Neural progenitor cell (in vitro differentiated cells): ENCODE measurements around the gene CNN2. TPM values are rescaled to one million over a fixed set of nuclear protein-coding genes. Genes with fewer than 3 reads are reported as not detected.

Source experiments
- DNase-seq: peaks from one replicate; pipeline ENCODE4 v3.0.0-alpha.2; 2016; ENCODE audit warnings: low spot score
- H2AFZ ChIP-seq: fragments of 200-600 bp; sonication (generic); replicated peaks from 2 replicates; pipeline ENCODE4 v1.6.1; 2016; ENCODE audit warnings: antibody characterized with exemption
- H3F3A ChIP-seq: fragments of 200-600 bp; sonication (generic); 2 replicates; pipeline ENCODE4 v1.6.1; 2016; ENCODE audit warnings: antibody characterized with exemption, low read depth
- H3K27ac ChIP-seq: fragments of 200-600 bp; sonication (generic); 2 replicates; pipeline ENCODE4 v1.5.1; 2016; ENCODE audit warnings: mild to moderate bottlenecking
- H3K27me3 ChIP-seq: fragments of 200-600 bp; sonication (generic); 2 replicates; pipeline ENCODE4 v1.6.1; 2016; ENCODE audit warnings: mild to moderate bottlenecking, moderate library complexity
- H3K36me3 ChIP-seq: fragments of 200-600 bp; sonication (generic); 2 replicates; pipeline ENCODE4 v1.5.1; 2016
- H3K4me1 ChIP-seq: fragments of 200-600 bp; sonication (generic); 2 replicates; pipeline ENCODE4 v1.6.1; 2016; ENCODE audit warnings: mixed run types
- H3K4me2 ChIP-seq: fragments of 200-600 bp; sonication (generic); 2 replicates; pipeline ENCODE4 v1.6.1; 2016
- H3K4me3 ChIP-seq: fragments of 200-600 bp; sonication (generic); 2 replicates; pipeline ENCODE4 v1.5.1; 2016
- H3K79me2 ChIP-seq: fragments of 200-600 bp; sonication (generic); 2 replicates; pipeline ENCODE4 v1.6.1; 2016; ENCODE audit warnings: low read depth
- H3K9ac ChIP-seq: fragments of 200-600 bp; sonication (generic); 2 replicates; pipeline ENCODE4 v1.6.1; 2016
- H3K9me3 ChIP-seq: fragments of 200-600 bp; sonication (generic); 2 replicates; pipeline ENCODE4 v1.5.1; 2016; ENCODE audit warnings: low read depth
- H4K20me1 ChIP-seq: fragments of 200-600 bp; sonication (generic); 2 replicates; pipeline ENCODE4 v1.6.1; 2016; ENCODE audit warnings: low read depth
- H3K27ac Mint-ChIP-seq: 3 replicates; pipeline ENCODE4 v1.8.0; 2021; ENCODE audit warnings: mixed read lengths
- H3K27me3 Mint-ChIP-seq: 2 replicates; pipeline ENCODE4 v1.8.0; 2022; ENCODE audit warnings: low read depth, mild to moderate bottlenecking, inconsistent platforms, moderate library complexity, mixed read lengths; ENCODE audit not compliant: insufficient read depth
- H3K36me3 Mint-ChIP-seq: 3 replicates; pipeline ENCODE4 v1.8.0; 2021; ENCODE audit warnings: mixed read lengths
- H3K4me1 Mint-ChIP-seq: 3 replicates; pipeline ENCODE4 v1.8.0; 2021; ENCODE audit warnings: mixed read lengths
- H3K4me3 Mint-ChIP-seq: 3 replicates; pipeline ENCODE4 v1.8.0; 2021; ENCODE audit warnings: mild to moderate bottlenecking, moderate library complexity, mixed read lengths
- H3K9me3 Mint-ChIP-seq: 3 replicates; pipeline ENCODE4 v1.8.0; 2020; ENCODE audit warnings: mixed read lengths
- EZH2 ChIP-seq: fragments of 200-600 bp; sonication (generic); IDR thresholded peaks from 2 replicates; pipeline ENCODE4 v1.6.1; 2017; ENCODE audit warnings: antibody characterized with exemption, mild to moderate bottlenecking, moderate library complexity
- EZH2phosphoT487 ChIP-seq: fragments of 200-600 bp; sonication (generic); IDR thresholded peaks from 2 replicates; pipeline ENCODE4 v1.6.1; 2017; ENCODE audit warnings: antibody characterized with exemption
- total RNA-seq: library from RNA; depleted of rRNA; stranded (reverse); fragments of >200 nt; gene quantifications from 2 replicates; pipeline ENCODE4 v1.2.3, GENCODE V29; 2015; ENCODE audit warnings: low replicate concordance
- TF ChIP-seq, protein P1 (sequence below): fragments of 200-600 bp; sonication (generic); IDR thresholded peaks from 2 replicates; pipeline ENCODE4 v1.5.1; 2017; ENCODE audit warnings: antibody characterized with exemption, mild to moderate bottlenecking

CNN2 gene
- total RNA-seq, 1 donor from 2014 or later = 131 TPM

GRCh38 chr19:1073063-1073955 lies 46.9 kb downstream of the CNN2 start:
- Histone ChIP-seq H3K9me3 (no peaks in the 10 kb centered on the region), H3K27ac (no peak overlapping the region), H3K79me2 (no peaks in the 10 kb centered on the region), H3K9ac (no peak overlapping the region), H3K4me1 (no peaks in the 10 kb centered on the region), H3K27me3 (peaks cover 43% of the 10 kb centered on the region), H3K4me2 (no peak overlapping the region), H3K36me3 (no peaks in the 10 kb centered on the region), H4K20me1 (peaks cover 18% of the 10 kb centered on the region), H2AFZ (no peak overlapping the region), H3F3A (peaks cover 31% of the 10 kb centered on the region), H3K4me3 (no peak overlapping the region)
- DNase-seq = no peak
- Mint-ChIP-seq H3K9me3 (peaks cover 3% of the 10 kb centered on the region), H3K4me3 (no peak overlapping the region), H3K36me3 (no peaks in the 10 kb centered on the region), H3K27me3 (peaks cover 26% of the 10 kb centered on the region), H3K4me1 (peaks cover 9% of the 10 kb centered on the region), H3K27ac (no peak overlapping the region)
- no peak for TF ChIP-seq EZH2
- TF ChIP-seq, protein P1, sequence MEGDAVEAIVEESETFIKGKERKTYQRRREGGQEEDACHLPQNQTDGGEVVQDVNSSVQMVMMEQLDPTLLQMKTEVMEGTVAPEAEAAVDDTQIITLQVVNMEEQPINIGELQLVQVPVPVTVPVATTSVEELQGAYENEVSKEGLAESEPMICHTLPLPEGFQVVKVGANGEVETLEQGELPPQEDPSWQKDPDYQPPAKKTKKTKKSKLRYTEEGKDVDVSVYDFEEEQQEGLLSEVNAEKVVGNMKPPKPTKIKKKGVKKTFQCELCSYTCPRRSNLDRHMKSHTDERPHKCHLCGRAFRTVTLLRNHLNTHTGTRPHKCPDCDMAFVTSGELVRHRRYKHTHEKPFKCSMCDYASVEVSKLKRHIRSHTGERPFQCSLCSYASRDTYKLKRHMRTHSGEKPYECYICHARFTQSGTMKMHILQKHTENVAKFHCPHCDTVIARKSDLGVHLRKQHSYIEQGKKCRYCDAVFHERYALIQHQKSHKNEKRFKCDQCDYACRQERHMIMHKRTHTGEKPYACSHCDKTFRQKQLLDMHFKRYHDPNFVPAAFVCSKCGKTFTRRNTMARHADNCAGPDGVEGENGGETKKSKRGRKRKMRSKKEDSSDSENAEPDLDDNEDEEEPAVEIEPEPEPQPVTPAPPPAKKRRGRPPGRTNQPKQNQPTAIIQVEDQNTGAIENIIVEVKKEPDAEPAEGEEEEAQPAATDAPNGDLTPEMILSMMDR = no peak
- no peak for TF ChIP-seq EZH2phosphoT487

GRCh38 chr19:1073956-1074517 lies 47.6 kb downstream of the CNN2 start:
- Histone ChIP-seq H3K27ac (no peak overlapping the region), H3K4me2 (no peak overlapping the region), H3K27me3 (peaks cover 36% of the 10 kb centered on the region), H3K9me3 (no peaks in the 10 kb centered on the region), H3K4me3 (no peak overlapping the region), H4K20me1 (peaks cover 18% of the 10 kb centered on the region), H3K36me3 (no peaks in the 10 kb centered on the region), H2AFZ (no peak overlapping the region), H3K9ac (no peak overlapping the region), H3K79me2 (no peaks in the 10 kb centered on the region), H3F3A (peaks cover 31% of the 10 kb centered on the region), H3K4me1 (no peaks in the 10 kb centered on the region)
- peaks cover 7% of the 10 kb centered on the region for H3K4me1 Mint-ChIP-seq
- no peak for DNase-seq
- peaks cover 23% of the 10 kb centered on the region for H3K27me3 Mint-ChIP-seq
- TF ChIP-seq EZH2phosphoT487 (no peak), EZH2 (no peak)
- TF ChIP-seq, protein P1 = no peak
- no peak overlapping the region for H3K4me3 Mint-ChIP-seq
- H3K9me3 Mint-ChIP-seq = peaks cover 3% of the 10 kb centered on the region
- no peak overlapping the region for H3K27ac Mint-ChIP-seq
- H3K36me3 Mint-ChIP-seq = no peaks in the 10 kb centered on the region

GRCh38 chr19:1074544-1075283 lies 48.3 kb downstream of the CNN2 start:
- Histone ChIP-seq H3K36me3 (no peaks in the 10 kb centered on the region), H3K27me3 (peaks cover 29% of the 10 kb centered on the region), H3F3A (peaks cover 32% of the 10 kb centered on the region), H3K4me2 (no peak overlapping the region), H3K79me2 (no peaks in the 10 kb centered on the region), H3K9ac (no peak overlapping the region), H3K4me1 (no peaks in the 10 kb centered on the region), H2AFZ (no peak overlapping the region), H3K27ac (no peak overlapping the region), H4K20me1 (peaks cover 18% of the 10 kb centered on the region), H3K4me3 (no peak overlapping the region), H3K9me3 (no peaks in the 10 kb centered on the region)
- H3K27ac Mint-ChIP-seq = no peak overlapping the region
- H3K4me1 Mint-ChIP-seq = peaks cover 7% of the 10 kb centered on the region
- no peak overlapping the region for H3K4me3 Mint-ChIP-seq
- peaks cover 3% of the 10 kb centered on the region for H3K9me3 Mint-ChIP-seq
- no peaks in the 10 kb centered on the region for H3K36me3 Mint-ChIP-seq
- no peak for DNase-seq
- H3K27me3 Mint-ChIP-seq = peaks cover 20% of the 10 kb centered on the region
- no peak for TF ChIP-seq EZH2phosphoT487
- TF ChIP-seq EZH2 = no peak
- TF ChIP-seq, protein P1 = no peak
